HUES6 (cell line): ENCODE measurements around the gene SPHK2.
A peak's percentile ranks its signal among the peaks of the same experiment; 100 is the strongest.

Experiments used
- H3K27ac ChIP-seq: 2 replicates; pipeline ENCODE4 v1.7.0; 2013; ENCODE audit warnings: low read depth, mild to moderate bottlenecking, low read length, inconsistent platforms
- H3K27me3 ChIP-seq: 2 replicates; pipeline ENCODE4 v1.6.1; 2013; ENCODE audit warnings: low read length; ENCODE audit not compliant: control insufficient read depth, insufficient read depth
- H3K36me3 ChIP-seq: 2 replicates; pipeline ENCODE4 v1.6.1; 2013; ENCODE audit warnings: low read length; ENCODE audit not compliant: control insufficient read depth, insufficient read depth
- H3K4me1 ChIP-seq: 2 replicates; pipeline ENCODE4 v1.6.1; 2013; ENCODE audit warnings: low read length; ENCODE audit not compliant: control insufficient read depth, insufficient read depth
- H3K4me3 ChIP-seq: 2 replicates; pipeline ENCODE4 v1.5.1; 2013; ENCODE audit warnings: low read depth, low read length
- H3K9ac ChIP-seq: one replicate; pipeline ENCODE4 v1.6.1; 2013; ENCODE audit warnings: mild to moderate bottlenecking, low read length
- H3K9me3 ChIP-seq: 2 replicates; pipeline ENCODE4 v1.6.1; 2013; ENCODE audit warnings: low read depth, low read length; ENCODE audit not compliant: control insufficient read depth, insufficient read depth

SPHK2 gene

GRCh38 chr19:48615231-48616040, 3.9 kb upstream of the SPHK2 start:
- Histone ChIP-seq H3K36me3 (peaks cover 43% of the 10 kb centered on the region), H3K27ac (peak overlapping the region; percentile 89), H3K4me3 (peak overlapping the region; percentile 49), H3K27me3 (no peaks in the 10 kb centered on the region), H3K4me1 (peaks cover 43% of the 10 kb centered on the region), H3K9me3 (no peaks in the 10 kb centered on the region), H3K9ac (peak overlapping the region; percentile 79)

- Histone ChIP-seq H3K9ac (peak overlapping the region; percentile 79), H3K27ac (peak overlapping the region; percentile 89; the same call in 1 of the 2 replicates), H3K4me3 (peak overlapping the region; percentile 49; the same call in 1 of the 2 replicates), H3K27me3 (no peaks in the 10 kb centered on the region), H3K9me3 (no peaks in the 10 kb centered on the region), H3K4me1 (peaks cover 43% of the 10 kb centered on the region), H3K36me3 (peaks cover 43% of the 10 kb centered on the region)
These were observed 3.3 kb upstream of the SPHK2 start for GRCh38 chr19:48616041-48616436.

GRCh38 chr19:48616491-48617056, 2.7 kb upstream of the SPHK2 start:
- Histone ChIP-seq H3K9ac (peak overlapping the region; percentile 95), H3K36me3 (peaks cover 43% of the 10 kb centered on the region), H3K4me1 (peaks cover 43% of the 10 kb centered on the region), H3K4me3 (no peak overlapping the region), H3K27me3 (no peaks in the 10 kb centered on the region), H3K9me3 (no peaks in the 10 kb centered on the region), H3K27ac (peak overlapping the region; percentile 38; the same call in 1 of the 2 replicates)

- peak overlapping the region; percentile 38 for H3K27ac ChIP-seq
- H3K4me3 ChIP-seq = peak overlapping the region; percentile 91
- H3K27me3 ChIP-seq = no peaks in the 10 kb centered on the region
- peaks cover 41% of the 10 kb centered on the region for H3K36me3 ChIP-seq
- peak overlapping the region; percentile 95 for H3K9ac ChIP-seq
- H3K4me1 ChIP-seq = peaks cover 43% of the 10 kb centered on the region
- H3K9me3 ChIP-seq = no peaks in the 10 kb centered on the region
These were observed 2.0 kb upstream of the SPHK2 start for GRCh38 chr19:48617146-48617937.

- H3K9ac ChIP-seq = peak overlapping the region; percentile 95
- peak overlapping the region; percentile 82 for H3K27ac ChIP-seq
- H3K4me1 ChIP-seq = peaks cover 46% of the 10 kb centered on the region
- H3K4me3 ChIP-seq = peak overlapping the region; percentile 91
- no peaks in the 10 kb centered on the region for H3K9me3 ChIP-seq
- peaks cover 36% of the 10 kb centered on the region for H3K36me3 ChIP-seq
- H3K27me3 ChIP-seq = no peaks in the 10 kb centered on the region
These were observed 909 bp upstream of the SPHK2 start for GRCh38 chr19:48618278-48618915.

GRCh38 chr19:48619692-48620585, 633 bp downstream of the SPHK2 start:
- peak overlapping the region; percentile 91 for H3K4me3 ChIP-seq
- H3K9me3 ChIP-seq = no peaks in the 10 kb centered on the region
- H3K9ac ChIP-seq = peak overlapping the region; percentile 49
- peaks cover 33% of the 10 kb centered on the region for H3K36me3 ChIP-seq
- no peaks in the 10 kb centered on the region for H3K27me3 ChIP-seq
- H3K4me1 ChIP-seq = peaks cover 38% of the 10 kb centered on the region
- H3K27ac ChIP-seq = no peak overlapping the region

- Histone ChIP-seq H3K9me3 (no peaks in the 10 kb centered on the region), H3K36me3 (no peaks in the 10 kb centered on the region), H3K9ac (peak overlapping the region; percentile 53), H3K27ac (no peak overlapping the region), H3K4me1 (peaks cover 14% of the 10 kb centered on the region), H3K4me3 (peak overlapping the region; percentile 46), H3K27me3 (no peaks in the 10 kb centered on the region)
These were observed 4.3 kb downstream of the SPHK2 start for GRCh38 chr19:48623556-48624066.

GRCh38 chr19:48624067-48624594, 4.8 kb downstream of the SPHK2 start:
- no peaks in the 10 kb centered on the region for H3K27me3 ChIP-seq
- H3K4me3 ChIP-seq = peak overlapping the region; percentile 85
- H3K9me3 ChIP-seq = no peaks in the 10 kb centered on the region
- peaks cover 14% of the 10 kb centered on the region for H3K4me1 ChIP-seq
- H3K36me3 ChIP-seq = no peaks in the 10 kb centered on the region
- peak overlapping the region; percentile 69 for H3K9ac ChIP-seq
- no peak overlapping the region; the same call in 1 of the 2 replicates for H3K27ac ChIP-seq

GRCh38 chr19:48624791-48625723, 5.8 kb downstream of the SPHK2 start:
- Histone ChIP-seq H3K9ac (peak overlapping the region; percentile 69), H3K9me3 (no peaks in the 10 kb centered on the region), H3K36me3 (no peaks in the 10 kb centered on the region), H3K4me1 (peaks cover 17% of the 10 kb centered on the region), H3K4me3 (peak overlapping the region; percentile 85), H3K27ac (no peak overlapping the region), H3K27me3 (no peaks in the 10 kb centered on the region)
